C1 segment of cervical spinal cord (tissue), 14 donors: ENCODE data around the gene TMEM198.

Source experiments
- DNase-seq, 14 donors: peaks; one replicate each; lab custom pipeline; 2025; lab: John Stamatoyannopoulos, UW

TMEM198 gene

GRCh38 chr2:219544567-219544966 lies 739 bp downstream of the TMEM198 start:
- peak in 1 of 14 donors; percentile 18 for DNase-seq

GRCh38 chr2:219545295-219545942 lies 1.6 kb downstream of the TMEM198 start:
- DNase-seq: no peak

GRCh38 chr2:219545943-219546352 lies 2.1 kb downstream of the TMEM198 start:
- DNase-seq: no peak

GRCh38 chr2:219547621-219548020 lies 3.8 kb downstream of the TMEM198 start:
- DNase-seq: no peak

- DNase-seq: no peak
Measured at GRCh38 chr2:219548990-219549389, 5.2 kb downstream of the TMEM198 start.

- no peak for DNase-seq
Measured at GRCh38 chr2:219549619-219550018, 5.8 kb downstream of the TMEM198 start.

- DNase-seq: peak in 2 of 14 donors; percentile 24 to 31
Measured at GRCh38 chr2:219551441-219552381, 7.9 kb downstream of the TMEM198 start.

- DNase-seq: peak; percentile 13 to 92 (median 80)
Measured at GRCh38 chr2:219552382-219553167, 8.7 kb downstream of the TMEM198 start.

- DNase-seq: no peak
Measured at GRCh38 chr2:219553168-219553417, 9.3 kb downstream of the TMEM198 start.

GRCh38 chr2:219553463-219553963 lies 9.7 kb downstream of the TMEM198 start:
- no peak for DNase-seq

- no peak for DNase-seq
Measured at GRCh38 chr2:219554350-219554749, 10.5 kb downstream of the TMEM198 start.

GRCh38 chr2:219555956-219556355 lies 12.1 kb downstream of the TMEM198 start:
- no peak for DNase-seq

GRCh38 chr2:219556413-219556812 lies 12.6 kb downstream of the TMEM198 start:
- DNase-seq: no peak

GRCh38 chr2:219557320-219557719 lies 13.5 kb downstream of the TMEM198 start:
- DNase-seq: no peak

- DNase-seq: no peak
Measured at GRCh38 chr2:219557791-219558785, 14.3 kb downstream of the TMEM198 start.

GRCh38 chr2:219559156-219559915 lies 15.5 kb downstream of the TMEM198 start:
- DNase-seq: no peak

GRCh38 chr2:219560037-219560892 lies 16.4 kb downstream of the TMEM198 start:
- DNase-seq: no peak

- no peak for DNase-seq
Measured at GRCh38 chr2:219560893-219561178, 17.0 kb downstream of the TMEM198 start.
